GM21825 (cell line): ENCODE results near the gene PIAS1.
"Not testable (repeated sequence)": the region's sequence is repeated elsewhere in the genome, so short reads cannot be mapped to it uniquely, and the experiment has no call there.

ENCODE experiments used
- ATAC-seq: cut with Tn5 transposase; IDR thresholded peaks from one replicate; pipeline ENCODE4 v1.9.1; 2021; ENCODE audit warnings: mild to moderate bottlenecking, moderate library complexity; ENCODE audit not compliant: unreplicated experiment

The PIAS1 gene

DNA sequence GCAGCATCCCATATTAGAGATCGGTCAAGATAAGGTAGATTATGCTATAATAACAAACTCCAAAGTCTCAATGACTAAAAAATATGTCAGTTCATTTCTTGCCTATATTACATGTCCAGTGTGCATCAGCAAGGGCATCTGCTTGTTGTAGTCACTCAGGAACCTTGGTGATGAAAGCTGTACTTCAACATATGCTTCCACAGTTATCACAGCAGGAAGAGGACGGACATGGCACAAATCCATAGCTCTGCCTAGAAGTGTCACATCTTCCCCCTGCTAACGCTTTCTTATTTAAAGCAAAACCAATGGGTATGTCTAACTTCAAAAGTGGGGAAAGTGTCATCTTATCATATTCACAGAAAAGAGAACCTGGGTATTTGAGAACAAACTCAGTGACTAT, 20.0 kb upstream of the PIAS1 start:
- ATAC-seq = no peak

- no peak for ATAC-seq
Observed at GRCh38 chr15:68034719-68035293, 19.3 kb upstream of the PIAS1 start.

DNA sequence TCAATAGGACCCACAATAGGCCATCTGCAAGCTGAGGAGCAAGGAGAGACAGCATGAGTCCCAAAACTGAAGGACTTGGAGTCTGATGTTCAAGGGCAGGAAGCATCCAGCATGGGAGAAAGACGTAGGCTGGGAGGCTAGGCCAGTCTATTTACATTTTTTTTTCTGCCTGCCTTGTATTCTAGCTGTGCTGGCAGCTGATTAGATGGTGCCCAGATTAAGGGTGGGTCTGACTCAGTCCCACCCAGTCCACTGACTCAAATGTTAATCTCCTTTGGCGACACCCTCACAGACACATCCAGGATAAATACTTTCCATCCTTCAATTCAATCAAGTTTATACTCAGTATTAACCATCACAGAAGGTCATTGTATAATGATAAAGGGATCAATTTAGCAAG, 15.9 kb upstream of the PIAS1 start:
- ATAC-seq = no peak

GRCh38 chr15:68040144-68040543, 14.0 kb upstream of the PIAS1 start:
- no peak for ATAC-seq

- ATAC-seq = no peak
Observed at GRCh38 chr15:68042156-68042854, 11.8 kb upstream of the PIAS1 start.

DNA sequence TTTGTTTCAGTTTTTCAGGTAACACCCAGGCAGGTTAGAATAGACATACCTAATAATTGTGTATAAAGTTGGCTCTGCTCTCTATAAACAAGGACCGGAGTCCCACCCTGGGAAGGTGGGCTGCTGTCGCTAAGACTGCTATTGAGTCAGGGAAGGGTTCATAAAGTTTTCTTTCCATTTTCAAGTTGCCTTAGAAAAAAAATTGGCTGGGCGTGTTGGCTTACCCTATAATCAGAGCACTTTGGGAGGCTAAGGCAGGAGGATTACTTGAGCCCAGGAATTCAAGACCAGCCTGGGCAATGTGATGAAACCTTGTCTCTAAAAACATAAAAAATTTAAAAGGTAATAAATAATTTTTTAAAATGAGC, 11.3 kb upstream of the PIAS1 start:
- no peak for ATAC-seq

- no peak for ATAC-seq
Observed at GRCh38 chr15:68045289-68046265, 8.5 kb upstream of the PIAS1 start.

DNA sequence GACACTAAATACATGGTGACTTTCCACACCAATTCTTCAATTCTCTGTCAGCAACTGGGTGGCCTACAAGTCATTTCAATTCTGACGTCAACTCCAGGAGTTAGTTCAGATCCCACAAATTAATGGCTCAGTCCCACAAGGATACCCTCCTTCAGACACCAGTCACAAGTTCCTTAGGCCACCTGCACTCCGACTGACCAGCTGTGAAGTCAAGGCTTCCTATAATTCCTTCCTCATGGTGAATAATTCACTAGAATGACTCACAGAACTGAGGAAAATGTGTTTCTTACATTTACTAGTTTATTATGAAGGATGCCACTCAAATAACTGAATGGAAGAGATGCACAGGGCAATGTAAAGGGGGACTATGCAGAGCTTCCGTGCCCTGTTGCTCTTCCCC, 6.3 kb upstream of the PIAS1 start:
- ATAC-seq = no peak

GRCh38 chr15:68051109-68051508, 3.0 kb upstream of the PIAS1 start:
- ATAC-seq = no peak

DNA sequence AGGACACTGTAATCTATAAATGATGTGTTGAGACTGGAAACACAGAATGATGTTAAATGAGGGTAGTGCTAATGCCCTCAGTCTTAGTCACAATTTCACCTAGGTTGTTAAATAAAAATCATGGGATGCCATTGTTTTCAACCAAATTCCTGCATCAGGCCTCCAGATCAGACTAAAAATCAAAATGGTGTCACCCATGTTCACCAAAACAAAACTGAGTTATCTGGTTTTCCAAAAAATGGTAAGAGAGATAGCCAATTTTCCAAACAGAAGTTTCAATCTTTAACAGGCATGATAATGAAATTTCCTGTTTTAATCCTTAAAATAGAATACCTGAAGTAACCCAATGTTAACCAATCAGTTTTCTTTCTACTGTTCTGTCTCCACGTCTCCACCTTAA, 2.2 kb upstream of the PIAS1 start:
- no peak for ATAC-seq

DNA sequence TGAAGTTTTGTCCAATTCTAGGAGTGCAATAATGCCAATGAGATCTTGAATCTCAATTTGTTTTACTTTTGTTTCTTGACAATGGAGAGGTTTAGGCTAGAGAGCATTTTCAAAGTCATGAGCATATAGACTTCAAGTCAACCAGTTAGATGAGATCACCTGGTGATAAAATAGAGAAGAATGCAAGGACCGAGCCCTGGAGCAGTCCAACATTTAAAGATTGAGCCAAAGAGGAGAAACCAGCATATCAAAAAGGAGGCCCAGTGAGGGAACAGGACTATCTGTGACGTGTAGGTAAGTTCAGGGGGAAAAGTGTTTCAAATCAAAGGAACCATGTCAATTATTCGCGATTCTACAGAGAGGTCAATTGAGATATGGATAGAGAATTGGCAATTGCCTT, 1.7 kb upstream of the PIAS1 start:
- ATAC-seq = no peak

GRCh38 chr15:68053001-68053400, 1.1 kb upstream of the PIAS1 start:
- ATAC-seq = no peak

DNA sequence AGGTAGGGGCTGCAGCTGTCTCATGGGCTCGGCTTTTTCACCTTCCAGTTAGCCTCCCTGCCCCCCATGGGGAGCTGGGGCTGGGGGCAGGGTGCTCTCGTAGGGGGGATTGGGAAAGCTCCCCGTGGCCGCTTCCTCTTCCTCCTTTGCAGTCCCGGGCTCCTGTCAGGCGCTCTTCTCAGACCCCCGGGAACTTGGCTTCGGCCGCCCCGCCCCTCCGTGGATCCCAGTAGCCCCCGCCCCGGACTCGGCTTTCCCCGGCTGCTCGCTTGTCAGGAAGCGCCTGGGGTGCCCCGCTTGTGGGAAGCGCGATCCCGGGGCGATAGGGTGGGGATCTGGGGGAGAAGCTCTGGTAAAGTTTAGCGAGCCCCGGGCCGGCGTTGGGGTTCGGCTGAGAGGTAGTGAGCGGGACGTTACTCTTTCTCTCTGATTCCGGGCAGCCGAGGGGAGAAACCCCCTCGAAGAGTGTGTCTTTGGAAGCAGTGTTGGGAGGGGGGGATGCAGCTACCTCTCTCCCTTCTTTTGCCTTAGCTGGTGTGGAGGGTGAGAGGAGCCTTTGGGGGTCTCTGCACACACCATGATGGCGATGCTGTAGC, 611 bp downstream of the PIAS1 start:
- peak; percentile 16 for ATAC-seq

DNA sequence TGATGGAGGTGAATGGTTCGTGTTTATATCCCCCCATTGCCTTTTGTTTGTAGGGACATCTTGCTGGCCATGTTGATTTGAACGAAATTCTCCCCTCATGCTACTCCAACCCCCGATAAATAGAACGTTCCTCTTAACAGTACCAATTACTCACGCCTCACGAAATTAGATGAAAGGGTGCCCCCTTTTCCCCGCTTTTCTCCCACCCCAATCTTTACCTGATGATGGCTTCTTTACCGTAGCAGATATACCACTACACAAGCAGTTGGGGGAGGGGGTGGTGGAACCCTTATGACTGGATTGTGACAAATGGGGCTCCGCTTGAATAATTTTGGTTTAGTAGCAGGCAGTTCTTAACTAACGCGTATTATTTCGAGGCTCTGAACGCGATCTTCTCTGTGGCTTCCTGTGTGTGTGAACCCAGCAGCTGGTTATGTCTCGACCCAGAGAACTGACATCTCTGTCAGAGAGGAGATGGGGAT, 1.1 kb downstream of the PIAS1 start:
- ATAC-seq = peak; percentile 41

DNA sequence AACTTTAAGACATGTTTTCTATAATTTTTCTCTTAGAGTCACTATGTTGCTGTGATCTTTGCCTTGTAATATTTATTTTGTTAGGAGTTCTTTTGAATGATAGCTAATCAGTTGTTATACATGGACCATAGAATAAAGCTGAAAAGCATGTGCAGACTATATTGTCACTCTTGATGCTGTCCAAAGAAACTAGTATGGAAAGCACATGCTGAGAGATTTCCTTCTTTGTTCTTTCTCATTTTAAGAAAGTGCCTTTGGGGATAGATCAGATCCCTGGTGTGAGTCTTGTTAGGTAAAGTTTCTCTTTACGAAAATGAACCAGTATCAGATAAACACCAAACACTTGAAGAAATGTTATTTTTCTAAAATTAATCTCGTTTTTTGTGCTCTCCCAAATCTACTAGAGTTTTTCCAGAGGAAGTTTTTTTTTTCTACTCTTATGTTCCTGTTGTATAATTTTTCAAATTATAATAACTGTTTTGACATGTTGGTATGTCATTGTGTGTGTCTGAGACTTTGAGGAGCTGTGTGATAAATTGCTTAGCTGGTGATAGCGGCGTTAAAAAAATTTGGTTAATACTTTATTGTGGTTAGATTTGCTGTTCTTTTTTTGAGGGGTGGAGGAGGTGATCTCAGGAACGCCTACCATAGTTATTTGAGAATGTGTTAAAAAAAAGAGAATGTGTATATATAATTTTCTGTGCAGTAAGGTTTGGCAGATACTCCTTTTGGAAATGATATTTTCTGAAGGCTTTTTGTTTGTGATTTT, 2.2 kb downstream of the PIAS1 start:
- no peak for ATAC-seq

DNA sequence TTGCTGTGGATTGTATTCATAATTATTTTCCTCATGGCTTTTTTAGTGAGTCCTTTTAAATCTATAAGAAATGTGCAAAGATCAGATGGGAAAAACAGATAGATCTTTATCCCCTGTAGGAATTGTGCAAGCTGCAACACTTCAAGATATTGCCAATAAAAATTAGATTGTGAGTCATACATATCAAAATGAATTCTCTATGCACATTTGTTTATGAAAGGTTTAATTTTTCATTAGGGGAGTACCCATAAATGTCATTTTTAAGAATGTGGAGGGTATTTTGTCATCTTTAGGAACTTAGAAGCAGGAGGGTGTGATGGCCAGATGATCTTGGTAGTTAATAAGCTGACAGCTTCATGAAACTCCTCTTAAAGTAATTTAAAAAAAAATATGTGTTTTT, 2.9 kb downstream of the PIAS1 start:
- no peak for ATAC-seq

- ATAC-seq = no peak
Observed at GRCh38 chr15:68057758-68058157, 3.6 kb downstream of the PIAS1 start.

DNA sequence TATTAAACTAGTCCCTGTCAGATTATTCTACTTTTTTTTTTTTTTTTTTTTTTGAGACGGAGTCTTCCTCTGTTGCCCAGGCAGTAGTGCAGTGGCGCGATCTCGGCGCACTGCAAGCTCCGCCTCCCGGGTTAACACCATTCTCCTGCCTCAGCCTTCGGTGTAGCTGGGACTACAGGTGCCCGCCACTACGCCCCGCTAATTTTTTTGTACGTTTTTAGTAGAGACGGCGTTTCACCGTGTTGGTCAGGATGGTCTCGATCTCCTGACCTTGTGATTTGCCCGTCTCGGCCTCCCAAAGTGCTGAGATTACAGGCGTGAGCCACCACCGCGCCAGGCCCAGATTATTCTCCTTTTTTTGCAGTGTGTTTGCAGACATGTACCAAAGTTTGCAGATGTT, 4.9 kb downstream of the PIAS1 start:
- ATAC-seq = not testable (repeated sequence)

DNA sequence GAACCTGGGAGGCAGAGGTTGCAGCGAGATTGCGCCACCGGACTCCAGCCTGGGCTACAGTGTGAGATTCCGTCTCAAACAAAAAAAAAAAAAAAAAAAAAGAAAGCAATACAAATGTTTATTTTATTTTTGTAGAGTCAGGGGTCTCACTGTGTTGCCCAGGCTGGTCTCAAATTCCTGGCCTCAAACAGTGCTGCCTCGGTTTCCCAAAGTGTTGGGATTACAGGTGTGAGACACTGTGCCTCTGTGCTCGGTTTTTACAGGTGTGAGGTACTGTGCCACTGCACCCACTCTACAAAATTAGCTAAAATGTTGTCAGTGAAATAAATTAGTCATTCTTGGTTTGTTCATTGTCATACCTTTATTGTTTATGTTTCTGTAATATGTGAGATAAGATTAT, 5.5 kb downstream of the PIAS1 start:
- ATAC-seq = no peak

DNA sequence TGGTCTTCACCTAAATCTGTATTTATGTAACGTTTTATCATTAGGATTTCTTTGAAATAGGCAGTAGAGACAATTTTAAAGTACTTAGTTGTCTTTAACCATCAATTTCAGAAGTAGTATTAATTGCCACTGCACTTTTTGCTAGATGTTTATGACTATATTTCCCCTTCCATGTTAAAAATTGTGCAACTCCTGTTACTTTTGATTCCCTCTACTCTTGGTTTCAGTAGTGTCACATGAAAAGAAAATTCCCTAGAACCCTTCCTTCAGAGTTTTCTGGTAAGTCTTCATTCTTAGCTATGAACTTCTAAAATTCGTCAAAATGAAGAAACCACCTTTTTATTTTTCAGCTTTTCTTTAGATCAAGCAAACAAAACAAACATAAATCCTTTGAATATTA, 7.1 kb downstream of the PIAS1 start:
- no peak for ATAC-seq

GRCh38 chr15:68061602-68062001, 7.5 kb downstream of the PIAS1 start:
- no peak for ATAC-seq
